ENCODE measurements around the gene RIMS4.

DNA sequence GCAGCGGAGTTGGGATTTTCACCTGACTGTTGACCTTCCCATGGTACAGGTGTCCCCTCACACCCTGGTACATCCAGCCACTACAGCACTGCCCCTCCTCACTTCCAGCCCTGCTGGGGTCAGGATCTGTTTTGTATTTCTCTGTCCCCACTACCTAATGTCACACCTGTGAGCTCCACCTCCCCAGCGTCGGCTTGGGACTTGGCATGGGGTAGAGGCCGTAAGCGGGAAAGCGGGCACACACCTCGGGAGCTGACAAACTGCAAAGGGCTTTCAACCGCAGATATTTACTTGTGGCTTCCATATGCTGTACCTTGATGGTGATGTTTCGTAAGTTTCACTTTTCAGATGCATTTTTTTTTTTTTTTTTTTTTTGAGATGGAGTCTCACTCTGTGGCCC is 100.5 kb downstream of the RIMS4 start:
- TF ChIP-seq, protein P1, sequence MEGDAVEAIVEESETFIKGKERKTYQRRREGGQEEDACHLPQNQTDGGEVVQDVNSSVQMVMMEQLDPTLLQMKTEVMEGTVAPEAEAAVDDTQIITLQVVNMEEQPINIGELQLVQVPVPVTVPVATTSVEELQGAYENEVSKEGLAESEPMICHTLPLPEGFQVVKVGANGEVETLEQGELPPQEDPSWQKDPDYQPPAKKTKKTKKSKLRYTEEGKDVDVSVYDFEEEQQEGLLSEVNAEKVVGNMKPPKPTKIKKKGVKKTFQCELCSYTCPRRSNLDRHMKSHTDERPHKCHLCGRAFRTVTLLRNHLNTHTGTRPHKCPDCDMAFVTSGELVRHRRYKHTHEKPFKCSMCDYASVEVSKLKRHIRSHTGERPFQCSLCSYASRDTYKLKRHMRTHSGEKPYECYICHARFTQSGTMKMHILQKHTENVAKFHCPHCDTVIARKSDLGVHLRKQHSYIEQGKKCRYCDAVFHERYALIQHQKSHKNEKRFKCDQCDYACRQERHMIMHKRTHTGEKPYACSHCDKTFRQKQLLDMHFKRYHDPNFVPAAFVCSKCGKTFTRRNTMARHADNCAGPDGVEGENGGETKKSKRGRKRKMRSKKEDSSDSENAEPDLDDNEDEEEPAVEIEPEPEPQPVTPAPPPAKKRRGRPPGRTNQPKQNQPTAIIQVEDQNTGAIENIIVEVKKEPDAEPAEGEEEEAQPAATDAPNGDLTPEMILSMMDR (conservative IDR thresholded peaks at IDR 0.05; ENCODE audit: low read length), result no peak
- no peak for TF ChIP-seq EZH2phosphoT487 (IDR thresholded peaks at IDR 0.05; ENCODE audit: borderline replicate concordance)
